Mesothelial cell of epicardium (in vitro differentiated cells): Measurements from ENCODE around the gene TRIM71. TPM values are rescaled to one million over a fixed set of nuclear protein-coding genes. Genes with fewer than 3 reads are reported as not detected.

Experiments used
- DNase-seq, 2 experiments: peaks; one replicate each; pipeline ENCODE4 v3.0.0; 2021; ENCODE audit warnings: low spot score in 2 of 2; ENCODE audit not compliant: unreplicated experiment in 2 of 2
- H3K27ac Mint-ChIP-seq: 2 replicates; pipeline ENCODE4 v1.8.0; 2021; ENCODE audit warnings: mixed read lengths
- H3K27me3 Mint-ChIP-seq: 2 replicates; pipeline ENCODE4 v1.8.0; 2021; ENCODE audit warnings: low read depth, mixed read lengths
- H3K36me3 Mint-ChIP-seq: 2 replicates; pipeline ENCODE4 v1.8.0; 2021; ENCODE audit warnings: mixed read lengths
- H3K4me1 Mint-ChIP-seq: 2 replicates; pipeline ENCODE4 v1.8.0; 2021; ENCODE audit warnings: mixed read lengths
- H3K4me3 Mint-ChIP-seq: 2 replicates; pipeline ENCODE4 v1.8.0; 2021; ENCODE audit warnings: mild to moderate bottlenecking, moderate library complexity, mixed read lengths
- H3K9me3 Mint-ChIP-seq: 2 replicates; pipeline ENCODE4 v1.8.0; 2021; ENCODE audit warnings: mixed read lengths
- total RNA-seq: library from RNA; stranded (reverse); gene quantifications from 3 replicates; pipeline ENCODE4 v1.2.1, GENCODE V29; 2021
- TF ChIP-seq, protein P1 (sequence below): fragments of 200-600 bp; sonication (generic); IDR thresholded peaks from one replicate; pipeline ENCODE4 v1.5.0; 2021; ENCODE audit warnings: antibody characterized with exemption; ENCODE audit not compliant: unreplicated experiment

The TRIM71 gene
- total RNA-seq, 1 donor from 2014 or later, result 2.7 TPM

DNA sequence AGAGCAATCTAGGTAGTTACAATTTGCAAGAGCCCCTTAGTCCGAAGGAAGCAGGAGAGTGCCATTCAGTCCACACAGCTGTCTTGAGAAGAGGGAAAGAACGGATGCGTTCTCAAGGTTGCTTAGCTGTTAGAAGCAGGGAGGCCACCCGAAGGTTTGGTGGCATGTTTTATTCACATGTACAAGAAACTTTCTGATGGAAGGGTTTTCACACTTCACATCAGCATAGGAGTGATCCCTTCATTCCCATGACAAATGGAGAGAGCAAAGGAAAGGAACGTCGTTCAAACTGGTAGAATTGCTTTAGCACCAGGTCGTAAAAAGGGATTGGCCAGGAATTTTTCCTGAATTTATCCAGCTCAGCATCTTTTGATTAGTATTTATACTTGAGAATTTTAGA lies 53.5 kb downstream of the TRIM71 start:
- peaks cover 36% of the 10 kb centered on the region for H3K4me1 Mint-ChIP-seq
- H3K4me3 Mint-ChIP-seq, result no peak overlapping the region
- no peaks in the 10 kb centered on the region for H3K9me3 Mint-ChIP-seq
- DNase-seq, result no peak
- TF ChIP-seq, protein P1, sequence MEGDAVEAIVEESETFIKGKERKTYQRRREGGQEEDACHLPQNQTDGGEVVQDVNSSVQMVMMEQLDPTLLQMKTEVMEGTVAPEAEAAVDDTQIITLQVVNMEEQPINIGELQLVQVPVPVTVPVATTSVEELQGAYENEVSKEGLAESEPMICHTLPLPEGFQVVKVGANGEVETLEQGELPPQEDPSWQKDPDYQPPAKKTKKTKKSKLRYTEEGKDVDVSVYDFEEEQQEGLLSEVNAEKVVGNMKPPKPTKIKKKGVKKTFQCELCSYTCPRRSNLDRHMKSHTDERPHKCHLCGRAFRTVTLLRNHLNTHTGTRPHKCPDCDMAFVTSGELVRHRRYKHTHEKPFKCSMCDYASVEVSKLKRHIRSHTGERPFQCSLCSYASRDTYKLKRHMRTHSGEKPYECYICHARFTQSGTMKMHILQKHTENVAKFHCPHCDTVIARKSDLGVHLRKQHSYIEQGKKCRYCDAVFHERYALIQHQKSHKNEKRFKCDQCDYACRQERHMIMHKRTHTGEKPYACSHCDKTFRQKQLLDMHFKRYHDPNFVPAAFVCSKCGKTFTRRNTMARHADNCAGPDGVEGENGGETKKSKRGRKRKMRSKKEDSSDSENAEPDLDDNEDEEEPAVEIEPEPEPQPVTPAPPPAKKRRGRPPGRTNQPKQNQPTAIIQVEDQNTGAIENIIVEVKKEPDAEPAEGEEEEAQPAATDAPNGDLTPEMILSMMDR, result no peak
- H3K27ac Mint-ChIP-seq, result no peak overlapping the region
- H3K27me3 Mint-ChIP-seq, result no peaks in the 10 kb centered on the region
- H3K36me3 Mint-ChIP-seq, result peaks cover 4% of the 10 kb centered on the region

DNA sequence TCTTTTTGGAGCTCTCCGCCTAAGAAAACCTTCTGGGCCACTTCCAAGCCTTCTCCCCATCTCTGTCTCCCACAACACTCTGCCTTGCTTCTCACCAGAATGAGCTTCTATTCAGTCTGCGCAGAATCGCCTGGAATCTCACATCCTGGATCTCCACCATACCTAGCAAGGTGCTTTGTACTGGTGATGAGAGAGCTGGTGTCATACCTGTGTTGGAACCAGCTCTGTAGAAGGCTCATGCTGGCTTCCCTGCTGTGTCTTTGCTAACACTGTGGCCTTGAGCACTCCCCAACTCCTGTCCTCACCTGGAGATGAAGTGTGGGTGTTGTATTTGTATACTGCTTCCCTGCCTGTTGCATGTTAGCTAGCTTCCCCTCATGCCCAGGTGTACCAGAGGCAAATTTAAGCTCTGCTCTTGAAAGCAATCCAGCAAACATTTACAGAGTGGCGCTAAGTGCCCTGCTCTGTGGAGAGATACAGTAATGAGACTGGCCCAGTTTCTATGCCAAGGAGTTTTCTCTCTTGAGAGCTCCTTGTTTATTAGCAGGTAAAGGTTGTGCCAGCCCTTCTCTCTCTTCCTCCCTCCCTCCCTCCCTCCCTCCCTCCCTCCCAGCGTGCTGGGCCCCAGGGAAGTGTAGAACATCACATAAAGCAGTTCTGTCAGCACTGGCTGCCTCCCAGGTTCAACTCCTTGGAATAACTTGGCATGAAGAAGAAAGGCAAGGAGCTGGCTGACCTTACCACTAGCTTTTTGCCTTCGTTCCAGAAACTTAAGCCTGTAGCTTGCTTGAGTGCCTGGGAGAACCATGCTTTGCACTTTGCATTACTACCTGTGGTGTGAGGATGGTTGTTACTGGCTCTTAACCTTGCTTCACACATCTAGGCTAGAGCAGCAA lies 54.9 kb downstream of the TRIM71 start:
- Mint-ChIP-seq H3K4me1 (peaks cover 34% of the 10 kb centered on the region), H3K27me3 (no peaks in the 10 kb centered on the region), H3K36me3 (peaks cover 9% of the 10 kb centered on the region), H3K27ac (no peak overlapping the region), H3K9me3 (peaks cover 4% of the 10 kb centered on the region), H3K4me3 (no peak overlapping the region)
- DNase-seq, result no peak
- TF ChIP-seq, protein P1, result no peak

DNA sequence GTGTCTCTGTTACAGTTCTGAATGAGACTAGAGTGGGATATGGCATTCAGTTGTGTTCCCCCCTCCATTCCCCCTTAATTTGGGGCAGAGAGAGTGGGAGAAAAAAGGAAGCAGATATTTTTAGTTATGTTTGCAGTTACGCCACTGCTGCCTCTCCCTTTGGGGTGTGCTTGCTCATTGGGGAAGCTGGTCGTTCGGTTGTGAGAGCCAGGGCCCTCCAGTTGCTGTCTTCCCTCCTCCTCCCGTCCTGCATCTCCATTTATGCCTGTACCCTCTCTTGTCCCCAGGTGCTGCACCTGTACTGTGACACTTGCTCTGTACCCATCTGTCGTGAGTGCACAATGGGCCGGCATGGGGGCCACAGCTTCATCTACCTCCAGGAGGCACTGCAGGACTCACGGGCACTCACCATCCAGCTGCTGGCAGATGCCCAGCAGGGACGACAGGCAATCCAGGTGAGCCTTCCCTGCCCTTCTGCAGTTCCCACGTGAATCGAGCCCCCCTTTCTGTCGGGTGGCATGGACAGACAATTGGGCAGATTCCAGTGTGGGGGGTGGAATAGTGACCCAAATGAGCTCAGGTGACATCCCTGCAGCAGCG lies 55.8 kb downstream of the TRIM71 start:
- Mint-ChIP-seq H3K4me1 (peaks cover 33% of the 10 kb centered on the region), H3K36me3 (peaks cover 12% of the 10 kb centered on the region), H3K27me3 (no peaks in the 10 kb centered on the region), H3K27ac (no peak overlapping the region), H3K4me3 (no peak overlapping the region), H3K9me3 (peaks cover 7% of the 10 kb centered on the region)
- TF ChIP-seq, protein P1, result no peak
- no peak for DNase-seq

DNA sequence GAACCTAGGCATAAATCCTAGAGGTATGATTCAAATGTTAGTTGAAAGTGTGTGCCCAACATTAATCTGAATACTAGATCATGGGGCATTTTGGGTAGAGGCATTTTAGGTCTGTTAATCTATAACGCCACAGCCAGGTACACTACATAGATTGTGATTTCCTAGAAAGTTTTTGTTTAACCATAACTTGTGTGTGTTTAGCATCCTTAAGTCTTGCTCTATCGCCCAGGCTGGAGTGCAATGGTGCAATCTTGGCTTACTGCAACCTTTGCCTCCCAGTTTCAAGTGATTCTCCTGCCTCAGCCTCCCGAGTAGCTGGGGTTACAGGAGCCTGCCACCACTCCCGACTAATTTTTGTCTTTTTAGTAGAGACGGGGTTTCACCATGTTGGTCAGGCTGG lies 59.1 kb downstream of the TRIM71 start:
- H3K27ac Mint-ChIP-seq, result no peak overlapping the region
- peaks cover 12% of the 10 kb centered on the region for H3K36me3 Mint-ChIP-seq
- DNase-seq, result no peak
- peaks cover 7% of the 10 kb centered on the region for H3K9me3 Mint-ChIP-seq
- H3K4me3 Mint-ChIP-seq, result no peak overlapping the region
- TF ChIP-seq, protein P1, result no peak
- no peaks in the 10 kb centered on the region for H3K27me3 Mint-ChIP-seq
- peaks cover 17% of the 10 kb centered on the region for H3K4me1 Mint-ChIP-seq

DNA sequence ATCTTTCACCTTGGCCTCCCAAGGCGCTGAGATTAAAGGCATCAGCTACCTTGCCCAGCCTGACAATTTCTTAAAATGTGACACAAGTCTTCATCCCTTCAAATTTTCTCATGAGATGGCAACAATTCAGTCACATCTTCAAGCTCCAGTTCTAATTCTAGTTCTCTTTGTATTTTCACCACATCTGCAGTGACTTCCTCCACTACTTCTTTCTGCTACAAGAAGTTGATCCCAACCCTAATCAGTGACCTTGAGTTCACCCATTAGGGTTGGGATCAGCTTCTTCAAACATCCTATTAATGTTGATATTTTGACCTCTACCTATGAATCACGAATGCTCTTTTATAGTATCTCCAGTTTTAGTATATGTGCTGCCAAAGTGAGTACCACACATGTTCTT lies 59.8 kb downstream of the TRIM71 start:
- DNase-seq, result no peak
- TF ChIP-seq, protein P1, result no peak
- Mint-ChIP-seq H3K4me3 (no peak overlapping the region), H3K4me1 (peaks cover 11% of the 10 kb centered on the region), H3K27me3 (no peaks in the 10 kb centered on the region), H3K9me3 (peaks cover 7% of the 10 kb centered on the region), H3K27ac (no peak overlapping the region), H3K36me3 (peaks cover 12% of the 10 kb centered on the region)
